ENCODE measurements around the gene HELZ2. TPM values are rescaled to one million over a fixed set of nuclear protein-coding genes. Genes with fewer than 3 reads are reported as not detected.
"Not testable (repeated sequence)": the region's sequence is repeated elsewhere in the genome, so short reads cannot be mapped to it uniquely, and the experiment has no call there.

The HELZ2 gene
- polyA plus RNA-seq, 1 donor from 2014 or later, result 7.9 TPM

- H3K27ac Mint-ChIP-seq, result peak overlapping the region in 1 of 3 donors; percentile 31
- no peaks in the 10 kb centered on the region for H3K36me3 Mint-ChIP-seq
- H3K4me1 Mint-ChIP-seq, result peaks cover 0 to 1% (median 0%) of the 10 kb centered on the region in 3 donors
- no peaks in the 10 kb centered on the region for H3K9me3 Mint-ChIP-seq
- peaks cover 1% of the 10 kb centered on the region for H3K27me3 Mint-ChIP-seq
- peak overlapping the region; percentile 33 to 95 (median 50) for H3K4me3 Mint-ChIP-seq
Measured at GRCh38 chr20:63574829-63575743, 1.0 kb upstream of the HELZ2 start.

- H3K36me3 Mint-ChIP-seq, result no peaks in the 10 kb centered on the region
Measured at GRCh38 chr20:63573647-63574131, 350 bp downstream of the HELZ2 start.

GRCh38 chr20:63572788-63573646 lies 1.0 kb downstream of the HELZ2 start:
- Mint-ChIP-seq H3K4me1 (peaks cover 0 to 11% (median 4%) of the 10 kb centered on the region in 3 donors), H3K27me3 (no peaks in the 10 kb centered on the region), H3K27ac (peak overlapping the region in 2 of 3 donors; percentile 39 to 50), H3K9me3 (no peaks in the 10 kb centered on the region), H3K4me3 (peak overlapping the region; percentile 57 to 95 (median 84)), H3K36me3 (no peaks in the 10 kb centered on the region)

More at GRCh38 chr20:63573647-63574131, 350 bp downstream of the HELZ2 start:
- peaks cover 0 to 6% (median 2%) of the 10 kb centered on the region in 3 donors for H3K4me1 Mint-ChIP-seq
- H3K27me3 Mint-ChIP-seq, result peaks cover 1% of the 10 kb centered on the region
- peak overlapping the region; percentile 57 to 95 (median 84) for H3K4me3 Mint-ChIP-seq
- no peaks in the 10 kb centered on the region for H3K9me3 Mint-ChIP-seq
- H3K27ac Mint-ChIP-seq, result peak overlapping the region in 2 of 3 donors; percentile 39 to 50

- no peak overlapping the region for H3K27ac Mint-ChIP-seq
- no peaks in the 10 kb centered on the region for H3K27me3 Mint-ChIP-seq
- H3K4me3 Mint-ChIP-seq, result no peak overlapping the region
- peaks cover 0 to 18% (median 11%) of the 10 kb centered on the region in 3 donors for H3K4me1 Mint-ChIP-seq
- H3K36me3 Mint-ChIP-seq, result no peaks in the 10 kb centered on the region
- no peaks in the 10 kb centered on the region for H3K9me3 Mint-ChIP-seq
Measured at GRCh38 chr20:63572071-63572787, 1.8 kb downstream of the HELZ2 start.

- H3K4me1 Mint-ChIP-seq, result peaks cover 0 to 22% (median 11%) of the 10 kb centered on the region in 3 donors
- not testable (repeated sequence) for H3K27ac Mint-ChIP-seq, H3K4me3 Mint-ChIP-seq, H3K9me3 Mint-ChIP-seq, H3K27me3 Mint-ChIP-seq, H3K36me3 Mint-ChIP-seq
Measured at GRCh38 chr20:63571087-63571478, 3.0 kb downstream of the HELZ2 start.

GRCh38 chr20:63570281-63571086 lies 3.6 kb downstream of the HELZ2 start:
- peak overlapping the region in 3 of 4 donors; percentile 12 to 92 (median 55) for H3K4me3 Mint-ChIP-seq
- no peaks in the 10 kb centered on the region for H3K36me3 Mint-ChIP-seq
- no peaks in the 10 kb centered on the region for H3K27me3 Mint-ChIP-seq
- H3K27ac Mint-ChIP-seq, result no peak overlapping the region
- H3K9me3 Mint-ChIP-seq, result no peaks in the 10 kb centered on the region
- H3K4me1 Mint-ChIP-seq, result peaks cover 0 to 22% (median 11%) of the 10 kb centered on the region in 3 donors

GRCh38 chr20:63568986-63569949 lies 4.8 kb downstream of the HELZ2 start:
- H3K36me3 Mint-ChIP-seq, result no peaks in the 10 kb centered on the region
- H3K4me3 Mint-ChIP-seq, result peak overlapping the region; percentile 77 to 92 (median 82)
- peaks cover 0 to 22% (median 11%) of the 10 kb centered on the region in 3 donors for H3K4me1 Mint-ChIP-seq
- no peaks in the 10 kb centered on the region for H3K27me3 Mint-ChIP-seq
- peak overlapping the region in 2 of 3 donors; percentile 63 to 90 for H3K27ac Mint-ChIP-seq
- no peaks in the 10 kb centered on the region for H3K9me3 Mint-ChIP-seq

- no peaks in the 10 kb centered on the region for H3K9me3 Mint-ChIP-seq
- H3K4me1 Mint-ChIP-seq, result peaks cover 0 to 22% (median 11%) of the 10 kb centered on the region in 3 donors
- no peaks in the 10 kb centered on the region for H3K27me3 Mint-ChIP-seq
- H3K27ac Mint-ChIP-seq, result peak overlapping the region in 2 of 3 donors; percentile 87 to 90
- H3K36me3 Mint-ChIP-seq, result no peaks in the 10 kb centered on the region
- peak overlapping the region; percentile 82 to 94 (median 93) for H3K4me3 Mint-ChIP-seq
Measured at GRCh38 chr20:63568170-63568981, 5.7 kb downstream of the HELZ2 start.

GRCh38 chr20:63567386-63568169 lies 6.5 kb downstream of the HELZ2 start:
- Mint-ChIP-seq H3K27me3 (no peaks in the 10 kb centered on the region), H3K4me1 (peaks cover 0 to 22% (median 11%) of the 10 kb centered on the region in 3 donors), H3K27ac (peak overlapping the region; percentile 16 to 90 (median 87))

GRCh38 chr20:63567136-63567385 lies 7.0 kb downstream of the HELZ2 start:
- Mint-ChIP-seq H3K4me3 (peak overlapping the region; percentile 82 to 94 (median 93)), H3K9me3 (no peaks in the 10 kb centered on the region), H3K27ac (peak overlapping the region in 2 of 3 donors; percentile 13 to 90), H3K27me3 (no peaks in the 10 kb centered on the region), H3K36me3 (no peaks in the 10 kb centered on the region), H3K4me1 (peaks cover 0 to 22% (median 11%) of the 10 kb centered on the region in 3 donors)

More at GRCh38 chr20:63567386-63568169, 6.5 kb downstream of the HELZ2 start:
- H3K4me3 Mint-ChIP-seq, result peak overlapping the region; percentile 82 to 94 (median 93)
- H3K36me3 Mint-ChIP-seq, result no peaks in the 10 kb centered on the region
- no peaks in the 10 kb centered on the region for H3K9me3 Mint-ChIP-seq

- Mint-ChIP-seq H3K27ac (peak overlapping the region in 2 of 3 donors; percentile 13 to 90), H3K27me3 (no peaks in the 10 kb centered on the region), H3K4me3 (peak overlapping the region; percentile 82 to 94 (median 93)), H3K36me3 (no peaks in the 10 kb centered on the region), H3K9me3 (no peaks in the 10 kb centered on the region), H3K4me1 (peaks cover 0 to 22% (median 11%) of the 10 kb centered on the region in 3 donors)
Measured at GRCh38 chr20:63566395-63567135, 7.5 kb downstream of the HELZ2 start.

Measured in IgD-negative memory B cell (primary cell).